Measurements from ENCODE around the gene UBE2Q1.

UBE2Q1 gene

DNA sequence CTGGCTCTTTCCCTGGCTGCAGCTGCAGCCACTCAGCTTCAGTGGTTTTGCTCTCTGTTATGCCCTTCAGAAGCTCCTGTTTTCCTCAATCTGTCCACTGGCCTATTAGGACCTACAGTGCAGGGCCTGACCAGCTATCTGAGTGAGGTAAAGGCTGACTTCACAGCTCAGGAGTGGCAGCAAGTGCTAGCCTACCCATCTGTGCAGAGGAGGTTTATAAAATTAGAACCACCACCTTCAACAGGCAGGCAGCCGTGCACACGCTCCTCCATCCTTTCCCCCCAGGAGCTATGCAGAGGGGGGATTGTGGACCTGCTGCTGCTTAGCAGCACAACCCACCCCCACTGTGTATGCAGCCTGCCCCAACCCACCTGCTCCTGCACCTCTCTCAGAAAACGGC, 41.2 kb upstream of the UBE2Q1 start:
- no peaks in the 10 kb centered on the region for H3K27me3 ChIP-seq (ENCODE audit: insufficient read depth, poor library complexity, severe bottlenecking)
- TF ChIP-seq GABPA (IDR thresholded peaks at IDR 0.05; ENCODE audit: low read depth) = no peak
- H3K4me3 ChIP-seq (replicated peaks; ENCODE audit: insufficient read depth, low read length) = no peak overlapping the region
- H3K27ac ChIP-seq (replicated peaks) = no peak overlapping the region
- DNase-seq (ENCODE audit: low read depth in 1 of 2, low spot score in 1 of 2) = no peak

DNA sequence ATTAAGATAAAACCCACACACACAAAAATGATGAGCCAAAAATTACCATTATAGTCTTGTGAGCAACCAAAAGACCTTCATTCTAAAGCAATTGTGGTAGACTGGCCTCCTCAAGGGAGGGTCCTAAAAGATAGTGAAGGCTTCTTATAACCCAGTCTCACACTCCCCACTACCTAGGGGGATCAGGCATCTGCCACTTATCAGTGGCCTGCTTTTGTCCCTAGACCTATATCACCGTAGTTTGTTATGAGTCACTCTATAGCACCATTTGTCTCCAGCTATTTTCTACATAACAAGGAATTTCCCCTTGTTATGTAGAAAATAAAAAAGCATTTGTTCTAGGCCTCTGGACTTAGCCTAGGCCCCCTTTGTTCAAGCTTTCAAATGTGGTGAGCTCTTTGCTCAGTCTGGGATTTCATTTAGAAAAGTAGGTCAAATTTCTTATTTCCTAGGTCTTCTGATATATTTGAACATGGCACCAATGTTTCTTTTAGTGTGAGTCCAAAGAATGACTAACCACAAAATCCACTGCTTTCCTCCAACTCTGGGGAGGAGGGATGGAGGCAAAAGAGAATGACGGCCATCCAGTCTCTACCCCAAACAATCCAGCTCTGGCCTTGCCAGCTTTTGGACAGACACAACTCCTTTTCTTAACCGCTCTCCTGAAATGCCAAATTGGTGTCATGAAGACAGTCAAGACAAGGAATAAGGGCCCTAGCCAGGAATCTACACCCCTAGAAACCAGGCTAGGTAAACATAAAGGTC, 40.6 kb upstream of the UBE2Q1 start:
- Histone ChIP-seq H3K4me3 (replicated peaks; ENCODE audit: insufficient read depth, low read length) (no peak overlapping the region), H3K27ac (replicated peaks) (no peak overlapping the region), H3K27me3 (ENCODE audit: insufficient read depth, poor library complexity, severe bottlenecking) (no peaks in the 10 kb centered on the region)
- TF ChIP-seq, protein P1, sequence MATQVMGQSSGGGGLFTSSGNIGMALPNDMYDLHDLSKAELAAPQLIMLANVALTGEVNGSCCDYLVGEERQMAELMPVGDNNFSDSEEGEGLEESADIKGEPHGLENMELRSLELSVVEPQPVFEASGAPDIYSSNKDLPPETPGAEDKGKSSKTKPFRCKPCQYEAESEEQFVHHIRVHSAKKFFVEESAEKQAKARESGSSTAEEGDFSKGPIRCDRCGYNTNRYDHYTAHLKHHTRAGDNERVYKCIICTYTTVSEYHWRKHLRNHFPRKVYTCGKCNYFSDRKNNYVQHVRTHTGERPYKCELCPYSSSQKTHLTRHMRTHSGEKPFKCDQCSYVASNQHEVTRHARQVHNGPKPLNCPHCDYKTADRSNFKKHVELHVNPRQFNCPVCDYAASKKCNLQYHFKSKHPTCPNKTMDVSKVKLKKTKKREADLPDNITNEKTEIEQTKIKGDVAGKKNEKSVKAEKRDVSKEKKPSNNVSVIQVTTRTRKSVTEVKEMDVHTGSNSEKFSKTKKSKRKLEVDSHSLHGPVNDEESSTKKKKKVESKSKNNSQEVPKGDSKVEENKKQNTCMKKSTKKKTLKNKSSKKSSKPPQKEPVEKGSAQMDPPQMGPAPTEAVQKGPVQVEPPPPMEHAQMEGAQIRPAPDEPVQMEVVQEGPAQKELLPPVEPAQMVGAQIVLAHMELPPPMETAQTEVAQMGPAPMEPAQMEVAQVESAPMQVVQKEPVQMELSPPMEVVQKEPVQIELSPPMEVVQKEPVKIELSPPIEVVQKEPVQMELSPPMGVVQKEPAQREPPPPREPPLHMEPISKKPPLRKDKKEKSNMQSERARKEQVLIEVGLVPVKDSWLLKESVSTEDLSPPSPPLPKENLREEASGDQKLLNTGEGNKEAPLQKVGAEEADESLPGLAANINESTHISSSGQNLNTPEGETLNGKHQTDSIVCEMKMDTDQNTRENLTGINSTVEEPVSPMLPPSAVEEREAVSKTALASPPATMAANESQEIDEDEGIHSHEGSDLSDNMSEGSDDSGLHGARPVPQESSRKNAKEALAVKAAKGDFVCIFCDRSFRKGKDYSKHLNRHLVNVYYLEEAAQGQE (IDR thresholded peaks at IDR 0.05; ENCODE audit: insufficient replicate concordance, low read depth) = no peak
- no peak for TF ChIP-seq POLR2AphosphoS5 (IDR thresholded peaks at IDR 0.05; ENCODE audit: low read depth)
- no peak for TF ChIP-seq SPI1 (IDR thresholded peaks at IDR 0.05; ENCODE audit: borderline replicate concordance, low read depth)
- TF ChIP-seq GABPA (IDR thresholded peaks at IDR 0.05; ENCODE audit: low read depth) = no peak
- TF ChIP-seq CTCF (IDR thresholded peaks at IDR 0.05; ENCODE audit: insufficient read depth, low read length) = no peak
- no peak for DNase-seq (ENCODE audit: low read depth in 1 of 2, low spot score in 1 of 2)

GRCh38 chr1:154595621-154596020, 37.2 kb upstream of the UBE2Q1 start:
- TF ChIP-seq GABPA (IDR thresholded peaks at IDR 0.05; ENCODE audit: low read depth) (no peak), CTCF (IDR thresholded peaks at IDR 0.05; ENCODE audit: insufficient read depth, low read length) (no peak), POLR2AphosphoS5 (IDR thresholded peaks at IDR 0.05; ENCODE audit: low read depth) (no peak), SPI1 (IDR thresholded peaks at IDR 0.05; ENCODE audit: borderline replicate concordance, low read depth) (no peak)
- TF ChIP-seq, protein P1 (IDR thresholded peaks at IDR 0.05; ENCODE audit: insufficient replicate concordance, low read depth) = no peak
- Histone ChIP-seq H3K27ac (replicated peaks) (no peak overlapping the region), H3K4me3 (replicated peaks; ENCODE audit: insufficient read depth, low read length) (no peak overlapping the region), H3K27me3 (ENCODE audit: insufficient read depth, poor library complexity, severe bottlenecking) (no peaks in the 10 kb centered on the region)
- no peak for DNase-seq (ENCODE audit: low read depth in 1 of 2, low spot score in 1 of 2)

DNA sequence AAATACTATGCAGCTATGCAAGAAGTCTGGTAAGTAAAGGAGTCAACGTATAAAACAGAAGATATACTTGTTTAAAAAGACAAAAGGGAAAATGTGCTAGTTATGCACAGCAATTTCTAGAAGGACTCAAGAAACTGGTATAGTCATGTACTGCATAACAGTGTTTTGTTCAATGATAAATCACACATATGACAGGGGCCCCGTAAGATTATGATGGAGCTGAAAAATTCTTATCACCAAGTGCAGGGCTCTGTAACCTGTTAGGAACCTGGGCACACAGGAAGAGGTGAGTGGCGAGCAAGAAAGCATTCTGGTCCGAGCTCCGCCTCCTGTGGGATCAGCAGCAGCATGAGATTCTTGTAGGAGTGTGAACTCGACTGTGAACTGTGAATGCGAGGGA, 36.3 kb upstream of the UBE2Q1 start:
- TF ChIP-seq CTCF (IDR thresholded peaks at IDR 0.05; ENCODE audit: insufficient read depth, low read length) = no peak
- no peak for TF ChIP-seq GABPA (IDR thresholded peaks at IDR 0.05; ENCODE audit: low read depth)
- TF ChIP-seq, protein P1 (IDR thresholded peaks at IDR 0.05; ENCODE audit: insufficient replicate concordance, low read depth) = no peak
- no peak for TF ChIP-seq POLR2AphosphoS5 (IDR thresholded peaks at IDR 0.05; ENCODE audit: low read depth)
- TF ChIP-seq SPI1 (IDR thresholded peaks at IDR 0.05; ENCODE audit: borderline replicate concordance, low read depth) = no peak

More for the DNA sequence above, 36.3 kb upstream of the UBE2Q1 start:
- no peak for DNase-seq (ENCODE audit: low read depth in 1 of 2, low spot score in 1 of 2)
- Histone ChIP-seq H3K27me3 (ENCODE audit: insufficient read depth, poor library complexity, severe bottlenecking) (no peaks in the 10 kb centered on the region), H3K4me3 (replicated peaks; ENCODE audit: insufficient read depth, low read length) (no peak overlapping the region), H3K27ac (replicated peaks) (no peak overlapping the region)
